DMS53 treated with DMSO at 0.1 percent for 48 hours (cell line): Measurements from ENCODE around the gene ARHGAP20.

Source experiments
- DNase-seq: peaks from one replicate; lab custom pipeline; 2025; ENCODE audit not compliant: unreplicated experiment; lab: John Stamatoyannopoulos, UW

The ARHGAP20 gene

DNA sequence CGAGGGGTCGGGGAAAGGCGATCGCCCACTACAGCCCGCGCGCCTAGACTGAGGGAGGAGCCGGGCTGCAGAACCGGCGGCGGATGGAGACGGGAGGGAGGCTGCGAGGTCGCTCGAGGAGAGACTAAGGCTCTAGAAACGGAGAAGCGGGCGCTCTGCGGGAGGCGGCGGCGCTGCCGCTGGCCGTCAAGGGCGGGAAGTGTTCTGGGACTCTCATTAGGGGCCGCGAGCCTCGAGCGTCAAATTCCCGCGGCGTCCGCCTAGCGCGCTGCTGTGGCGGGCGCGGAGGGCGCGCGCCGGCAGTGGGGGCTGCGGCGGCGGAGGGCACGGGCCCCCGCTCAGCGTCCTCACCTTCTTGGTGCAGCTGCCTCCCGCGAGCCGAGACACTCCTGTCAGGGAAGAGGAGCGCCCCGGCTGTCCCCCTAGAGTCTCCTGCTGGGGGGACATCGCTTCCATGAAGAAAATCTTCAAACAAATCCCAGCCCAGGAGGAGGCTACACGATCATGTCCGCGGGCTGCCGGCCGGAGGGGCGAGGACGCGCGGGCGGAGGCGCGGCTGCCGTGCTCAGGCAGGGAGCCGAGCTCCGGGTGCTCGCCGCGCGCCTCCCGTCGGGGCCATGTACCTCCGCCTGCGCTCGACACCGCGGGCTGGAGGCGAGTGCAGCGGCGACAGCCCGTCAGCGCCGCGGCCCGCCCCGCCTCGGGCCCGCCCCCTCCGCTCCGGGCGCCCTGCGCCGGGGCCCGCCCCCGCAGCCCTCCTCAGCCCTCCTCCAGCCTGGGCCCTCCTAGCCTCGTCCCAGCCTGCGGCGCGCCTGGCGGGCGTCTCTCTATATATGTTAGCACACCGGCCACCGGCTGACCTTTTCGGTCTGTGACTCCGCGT is at the start of gene ARHGAP20:
TSS of gene ARHGAP20 (minus strand) at position 662 of the 883 bp plus-strand sequence. CDS start at position 456, 206 bp downstream.
- peak; percentile 58 for DNase-seq

GRCh38 chr11:110761991-110762390 is 49.8 kb upstream of the ARHGAP20 start:
- no peak for DNase-seq

- no peak for DNase-seq
These were observed 48.9 kb upstream of the ARHGAP20 start for GRCh38 chr11:110761131-110761530.

DNA sequence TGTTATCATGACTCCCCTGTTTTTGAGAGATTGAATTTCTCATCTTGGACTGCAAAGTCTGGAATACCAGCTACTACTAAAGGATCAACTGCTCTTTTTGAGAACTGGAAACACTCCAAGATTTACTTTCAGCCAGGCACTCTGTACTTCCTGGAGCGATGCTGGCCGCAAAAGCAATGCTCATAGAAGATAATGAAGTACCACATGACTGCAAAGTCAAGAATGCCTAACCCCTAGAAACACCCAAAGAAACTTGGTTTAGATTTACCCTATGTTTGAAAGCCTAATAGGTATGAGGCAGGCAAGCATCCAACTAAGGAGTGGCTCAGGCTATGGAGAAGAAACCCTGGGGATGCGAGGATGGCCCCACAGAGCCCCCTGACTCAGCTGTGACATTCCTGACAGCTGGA is 47.7 kb upstream of the ARHGAP20 start:
- no peak for DNase-seq

DNA sequence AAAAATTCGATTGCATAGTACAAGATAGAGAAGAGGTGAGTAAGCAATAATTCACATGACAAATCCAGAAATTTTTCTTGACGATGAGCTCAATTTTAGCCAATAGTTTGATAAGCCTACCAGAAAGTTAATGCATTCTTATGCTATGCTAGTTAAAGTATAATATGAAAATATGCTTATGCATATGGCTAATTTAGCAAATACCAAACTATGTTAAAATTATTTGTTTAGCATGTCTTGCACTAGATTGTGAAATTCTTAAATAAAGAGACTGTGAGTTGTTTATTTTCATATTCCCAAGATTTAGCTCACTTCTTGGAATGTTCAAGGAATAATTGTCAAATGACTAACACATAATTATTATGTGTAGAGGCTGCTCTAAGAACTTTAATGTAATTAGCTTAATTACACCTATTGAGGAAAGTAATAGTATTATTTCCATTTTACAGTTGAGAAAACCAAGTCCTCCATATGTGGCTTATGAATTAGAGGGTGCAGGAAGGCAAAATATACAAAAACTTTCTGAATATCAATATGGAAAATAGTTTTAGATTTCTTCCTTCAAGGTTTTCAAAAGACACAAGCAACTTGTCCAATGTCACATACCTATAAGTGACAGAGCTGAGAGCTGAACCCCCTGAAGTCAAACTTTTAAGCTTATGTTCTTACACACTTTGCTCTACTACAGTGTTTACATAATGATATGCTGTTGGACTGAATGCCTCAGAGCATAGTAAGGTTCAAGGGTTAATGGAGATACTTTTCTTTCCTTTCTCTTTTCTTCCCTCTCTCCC is 45.9 kb upstream of the ARHGAP20 start:
- no peak for DNase-seq

- DNase-seq = no peak
These were observed 44.8 kb upstream of the ARHGAP20 start for GRCh38 chr11:110757066-110757465.

DNA sequence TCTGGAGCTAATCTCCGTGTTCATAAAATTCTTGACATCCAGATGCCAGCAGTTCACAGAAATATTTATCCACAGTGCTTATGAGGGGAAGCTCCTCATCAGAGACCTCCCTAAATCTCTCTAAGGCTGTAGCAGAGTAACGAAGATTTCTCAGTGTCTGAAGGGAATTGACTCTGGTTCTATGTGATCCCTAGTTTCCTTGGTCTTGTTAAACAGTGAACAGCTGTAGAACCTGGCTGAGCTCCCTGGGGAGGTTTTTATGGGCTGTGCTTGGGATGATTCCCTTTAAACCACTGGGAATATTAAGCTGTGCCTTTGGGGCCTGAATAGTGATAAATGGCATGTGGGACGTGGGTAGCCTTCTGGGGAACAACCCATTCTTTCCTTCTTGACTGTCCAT is 43.7 kb upstream of the ARHGAP20 start:
- no peak for DNase-seq

DNA sequence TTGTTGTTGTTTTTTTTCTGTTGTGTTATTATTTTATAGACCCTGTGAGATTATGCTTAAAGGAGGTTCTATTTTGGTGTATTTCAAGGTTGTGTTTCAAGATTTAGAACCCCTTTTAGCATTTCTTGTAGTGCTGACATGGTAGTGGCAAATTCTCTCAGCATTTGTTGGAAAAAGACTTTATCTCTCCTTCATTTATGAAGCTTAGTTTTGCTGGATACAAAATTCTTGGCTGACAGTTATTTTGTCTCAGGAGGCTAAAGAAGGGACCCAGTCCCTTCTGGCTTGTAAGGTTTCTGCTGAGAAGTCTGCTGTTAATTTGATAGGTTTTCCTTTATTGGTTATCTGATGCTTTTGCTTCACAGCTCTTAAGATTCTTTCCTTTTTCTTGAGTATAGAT is 40.7 kb upstream of the ARHGAP20 start:
- DNase-seq = no peak

- no peak for DNase-seq
These were observed 37.9 kb upstream of the ARHGAP20 start for GRCh38 chr11:110750100-110750499.

- no peak for DNase-seq
These were observed 35.3 kb upstream of the ARHGAP20 start for GRCh38 chr11:110747531-110747930.

- DNase-seq = no peak
These were observed 26.4 kb upstream of the ARHGAP20 start for GRCh38 chr11:110738641-110739040.

- DNase-seq = no peak
These were observed 25.4 kb upstream of the ARHGAP20 start for GRCh38 chr11:110737593-110737992.

- DNase-seq = no peak
These were observed 23.9 kb upstream of the ARHGAP20 start for GRCh38 chr11:110736171-110736553.

DNA sequence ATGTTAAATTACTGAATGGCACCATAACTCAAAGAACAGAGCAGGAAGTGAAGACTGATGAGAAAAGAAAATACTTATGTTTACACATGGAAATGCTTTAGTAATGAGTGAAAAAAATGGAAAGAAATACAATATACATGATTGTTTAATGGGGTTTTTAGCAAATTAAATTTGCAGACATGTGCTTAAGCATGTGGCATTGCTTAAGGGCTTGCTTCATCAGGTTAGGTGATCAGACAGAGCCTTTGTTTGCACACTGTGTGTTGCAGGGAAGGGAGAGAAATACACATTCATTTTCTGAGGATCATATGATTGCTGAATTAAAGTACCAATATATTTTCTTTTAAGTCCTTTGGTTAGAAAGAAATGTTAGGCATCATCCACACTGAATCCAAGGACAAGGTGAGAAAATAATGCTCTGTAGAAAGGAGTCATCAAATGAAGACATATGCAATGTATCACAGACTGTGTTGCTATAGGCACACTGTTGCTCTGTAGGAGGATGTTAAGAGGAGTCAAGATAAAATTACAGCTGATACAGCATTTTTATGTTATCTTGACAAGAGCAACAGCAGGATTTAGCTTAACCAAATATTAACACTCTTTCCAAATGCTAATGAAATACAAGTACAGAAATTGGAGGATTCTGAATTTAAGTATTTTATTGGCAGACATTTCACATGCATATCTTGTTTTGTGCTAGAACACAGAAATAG is 23.4 kb upstream of the ARHGAP20 start:
- DNase-seq = no peak

- no peak for DNase-seq
These were observed 22.6 kb upstream of the ARHGAP20 start for GRCh38 chr11:110734790-110735189.

GRCh38 chr11:110730773-110731172 is 18.5 kb upstream of the ARHGAP20 start:
- DNase-seq = no peak

- DNase-seq = no peak
These were observed 16.6 kb upstream of the ARHGAP20 start for GRCh38 chr11:110728883-110729282.

- no peak for DNase-seq
These were observed 16.2 kb upstream of the ARHGAP20 start for GRCh38 chr11:110728476-110728875.

- no peak for DNase-seq
These were observed 12.1 kb upstream of the ARHGAP20 start for GRCh38 chr11:110724358-110724757.

GRCh38 chr11:110720431-110721275 is 8.4 kb upstream of the ARHGAP20 start:
- no peak for DNase-seq

DNA sequence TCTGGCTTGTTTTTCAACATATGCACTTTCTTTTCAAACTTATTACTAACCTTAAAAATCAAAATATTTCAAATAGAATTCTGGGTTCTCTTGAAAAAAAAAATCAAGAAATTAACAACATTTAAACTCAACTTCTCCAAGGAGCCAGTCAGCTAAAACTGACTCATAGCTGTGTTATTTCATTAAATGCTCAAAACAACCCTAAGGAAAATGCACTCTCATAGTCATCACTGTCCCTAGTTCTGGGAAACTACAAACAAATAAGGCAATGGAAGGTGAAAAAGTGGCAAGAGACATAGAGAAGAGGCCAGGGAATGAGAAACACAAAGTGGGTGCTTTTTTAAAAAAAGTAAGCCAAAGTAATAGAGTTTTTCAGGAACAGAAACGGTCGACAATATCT is 4.1 kb upstream of the ARHGAP20 start:
- DNase-seq = no peak
